Esophagus muscularis mucosa (tissue), 4 donors: ENCODE data around the gene ADAMTS2. TPM values are rescaled to one million over a fixed set of nuclear protein-coding genes. Genes with fewer than 3 reads are reported as not detected.

Experiments
- DNase-seq: peaks from one replicate; pipeline ENCODE4 v3.0.0-alpha.2; 2017; ENCODE audit errors: extremely low spot score
- H3K27ac ChIP-seq, 4 donors: fragments of 200-600 bp; sonication (generic); replicated peaks in 1 of 4; 1 replicate in 3 of 4; 2 replicates in 1 of 4; pipeline ENCODE4 v1.5.1; 2016 to 2019; ENCODE audit warnings: mild to moderate bottlenecking in 1 of 4
- H3K27me3 ChIP-seq, 4 donors: fragments of 200-600 bp; sonication (generic); one replicate each; pipeline versions ENCODE4 v1.5.1 to v1.6.0; 2016 to 2019
- H3K36me3 ChIP-seq, 4 donors: fragments of 200-600 bp; sonication (generic); one replicate each; pipeline ENCODE4 v1.5.1; 2016 to 2019
- H3K4me1 ChIP-seq, 4 donors: fragments of 200-600 bp; sonication (generic); one replicate each; pipeline ENCODE4 v1.5.1; 2016 to 2019
- H3K4me3 ChIP-seq, 4 donors: fragments of 200-600 bp; sonication (generic); 1 replicate in 2 of 4; 2 replicates in 2 of 4; pipeline ENCODE4 v1.5.1; 2016 to 2019; ENCODE audit warnings: mild to moderate bottlenecking in 4 of 4, moderate library complexity in 1 of 4
- H3K9me3 ChIP-seq, 4 donors: fragments of 200-600 bp; sonication (generic); 1 replicate in 3 of 4; 2 replicates in 1 of 4; pipeline ENCODE4 v1.5.1; 2016 to 2019
- CTCF ChIP-seq, 3 experiments: fragments of 200-600 bp in 2 of 3; fragments of 450-650 bp in 1 of 3; sonication (generic) in 2 of 3; IDR thresholded peaks; one replicate each; pipeline ENCODE4 v1.5.1; 2017 to 2019; ENCODE audit warnings: antibody characterized with exemption in 3 of 3, mild to moderate bottlenecking in 2 of 3, moderate library complexity in 1 of 3
- EP300 ChIP-seq: sonication (generic); formaldehyde crosslinking; IDR thresholded peaks from one replicate; pipeline ENCODE4 v1.6.1; 2017; ENCODE audit warnings: antibody characterized with exemption
- POLR2A ChIP-seq: fragments of 450-650 bp; IDR thresholded peaks from one replicate; pipeline ENCODE4 v1.6.1; 2017; ENCODE audit warnings: antibody characterized with exemption, moderate library complexity, mild to moderate bottlenecking, low read depth
- POLR2AphosphoS5 ChIP-seq, 2 donors: sonication (generic); formaldehyde crosslinking; IDR thresholded peaks; one replicate each; pipeline ENCODE4 v1.6.1; 2017; ENCODE audit warnings: antibody characterized with exemption in 2 of 2
- WGBS: methylation state at CpG from one replicate; pipeline ENCODE4 v1.1.5; 2018; 5-methylcytosine and 5-hydroxymethylcytosine counted together
- intact Hi-C: fragments of 100-400 bp; cut with DNase I; formaldehyde crosslinking; loops from one replicate; pipeline ENCODE4 v1.15.1; 2023
- total RNA-seq, 4 donors: library from RNA; depleted of rRNA; stranded (reverse); fragments of >200 nt; gene quantifications; one replicate each; pipeline versions ENCODE4 v1.1.0 to v1.2.1, GENCODE V29; 2016

Gene ADAMTS2
- total RNA-seq, 4 donors from 2014 or later, result 17.8 to 31.8 (median 21.4) TPM

GRCh38 chr5:179166886-179167841 is 178.1 kb downstream of the ADAMTS2 start:
- no peak for DNase-seq
- H3K4me3 ChIP-seq, result peak overlapping the region; percentile 37 to 43 (median 40)

GRCh38 chr5:179166171-179166885 is 178.9 kb downstream of the ADAMTS2 start:
- Histone ChIP-seq H3K27ac (no peak overlapping the region), H3K9me3 (peaks cover 0 to 10% (median 0%) of the 10 kb centered on the region in 4 donors), H3K27me3 (no peaks in the 10 kb centered on the region), H3K4me1 (peaks cover 3 to 19% (median 16%) of the 10 kb centered on the region in 4 donors), H3K36me3 (no peaks in the 10 kb centered on the region), H3K4me3 (peak overlapping the region in 2 of 4 donors; percentile 38 to 43)
- intact Hi-C loops, result loop anchor here (5.0 kb wide), 1 partner anchor 236 kb away; no protein-coding TSS in a partner anchor
- WGBS, result 67% methylated on average over 6 of the region's 22 CpGs
- no peak for DNase-seq
- TF ChIP-seq POLR2AphosphoS5 (IDR thresholded peaks at IDR 0.05) (no peak), EP300 (no peak), CTCF (IDR thresholded peaks at IDR 0.05) (no peak), POLR2A (no peak)

More at GRCh38 chr5:179166886-179167841, 178.1 kb downstream of the ADAMTS2 start:
- intact Hi-C loops, result loop anchor here (1.0 to 5.0 kb wide), 2 partner anchors 235 to 327 kb away; no protein-coding TSS in a partner anchor
- Histone ChIP-seq H3K4me1 (peaks cover 3 to 19% (median 16%) of the 10 kb centered on the region in 4 donors), H3K9me3 (peaks cover 0 to 7% (median 0%) of the 10 kb centered on the region in 4 donors), H3K27ac (no peak overlapping the region), H3K27me3 (no peaks in the 10 kb centered on the region), H3K36me3 (no peaks in the 10 kb centered on the region)
- TF ChIP-seq EP300 (no peak), CTCF (IDR thresholded peaks at IDR 0.05) (peak; percentile 89 to 99 (median 98)), POLR2A (no peak)
- 29% methylated on average over 14 of the region's 67 CpGs for WGBS

GRCh38 chr5:179165421-179166170 is 179.7 kb downstream of the ADAMTS2 start:
- no peaks in the 10 kb centered on the region for H3K27me3 ChIP-seq
- H3K27ac ChIP-seq, result no peak overlapping the region
- H3K4me3 ChIP-seq, result no peak overlapping the region
- no peaks in the 10 kb centered on the region for H3K36me3 ChIP-seq
- peaks cover 3 to 19% (median 16%) of the 10 kb centered on the region in 4 donors for H3K4me1 ChIP-seq
- no peak for DNase-seq
- peaks cover 0 to 10% (median 0%) of the 10 kb centered on the region in 4 donors for H3K9me3 ChIP-seq
- intact Hi-C loops, result loop anchor here (5.0 kb wide), 1 partner anchor 237 kb away; no protein-coding TSS in a partner anchor
- WGBS, result 92% methylated on average over 3 of the region's 15 CpGs
- no peak for TF ChIP-seq EP300
- no peak for TF ChIP-seq CTCF (IDR thresholded peaks at IDR 0.05)
- TF ChIP-seq POLR2AphosphoS5 (IDR thresholded peaks at IDR 0.05), result no peak
- TF ChIP-seq POLR2A, result no peak
